Brain microvascular endothelial cell (primary cell): ENCODE measurements around the gene CTAGE9.

Source experiments
- DNase-seq: peaks from one replicate; pipeline ENCODE4 v3.0.0-alpha.2; 2020
- H3K27ac ChIP-seq: fragments of 250-450 bp; sonication (Bioruptor Pico); 2 replicates; pipeline ENCODE4 v1.5.1; 2020; ENCODE audit warnings: mild to moderate bottlenecking, moderate library complexity
- H3K27me3 ChIP-seq: fragments of 250-450 bp; sonication (Bioruptor Pico); replicated peaks from 2 replicates; pipeline ENCODE4 v1.5.1; 2020; ENCODE audit warnings: mild to moderate bottlenecking
- H3K36me3 ChIP-seq: fragments of 250-450 bp; sonication (Bioruptor Pico); replicated peaks from 2 replicates; pipeline ENCODE4 v1.5.1; 2020; ENCODE audit warnings: mild to moderate bottlenecking
- H3K4me3 ChIP-seq: 2 replicates; pipeline ENCODE4 v1.5.1; 2011; ENCODE audit warnings: low read depth, mild to moderate bottlenecking, control low read depth, low read length, moderate library complexity
- in situ Hi-C: cut with HindIII; loops from 2 replicates; pipeline ENCODE4 v1.10.0; 2017; ENCODE audit warnings: low sequenced_read_pairs, low pct_ligation_motif_present
- TF ChIP-seq, protein P1 (sequence below): IDR thresholded peaks from 2 replicates; pipeline ENCODE4 v1.5.1; 2011; ENCODE audit warnings: low read depth, mild to moderate bottlenecking, moderate library complexity, low read length, control low read depth, inconsistent platforms; ENCODE audit errors: missing control alignments

Gene CTAGE9

GRCh38 chr6:131730264-131730663 is 19.4 kb upstream of the CTAGE9 start:
- TF ChIP-seq, protein P1, sequence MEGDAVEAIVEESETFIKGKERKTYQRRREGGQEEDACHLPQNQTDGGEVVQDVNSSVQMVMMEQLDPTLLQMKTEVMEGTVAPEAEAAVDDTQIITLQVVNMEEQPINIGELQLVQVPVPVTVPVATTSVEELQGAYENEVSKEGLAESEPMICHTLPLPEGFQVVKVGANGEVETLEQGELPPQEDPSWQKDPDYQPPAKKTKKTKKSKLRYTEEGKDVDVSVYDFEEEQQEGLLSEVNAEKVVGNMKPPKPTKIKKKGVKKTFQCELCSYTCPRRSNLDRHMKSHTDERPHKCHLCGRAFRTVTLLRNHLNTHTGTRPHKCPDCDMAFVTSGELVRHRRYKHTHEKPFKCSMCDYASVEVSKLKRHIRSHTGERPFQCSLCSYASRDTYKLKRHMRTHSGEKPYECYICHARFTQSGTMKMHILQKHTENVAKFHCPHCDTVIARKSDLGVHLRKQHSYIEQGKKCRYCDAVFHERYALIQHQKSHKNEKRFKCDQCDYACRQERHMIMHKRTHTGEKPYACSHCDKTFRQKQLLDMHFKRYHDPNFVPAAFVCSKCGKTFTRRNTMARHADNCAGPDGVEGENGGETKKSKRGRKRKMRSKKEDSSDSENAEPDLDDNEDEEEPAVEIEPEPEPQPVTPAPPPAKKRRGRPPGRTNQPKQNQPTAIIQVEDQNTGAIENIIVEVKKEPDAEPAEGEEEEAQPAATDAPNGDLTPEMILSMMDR = no peak
- H3K27me3 ChIP-seq = no peaks in the 10 kb centered on the region
- H3K36me3 ChIP-seq = no peaks in the 10 kb centered on the region
- no peak overlapping the region for H3K4me3 ChIP-seq
- DNase-seq = no peak
- no peak overlapping the region for H3K27ac ChIP-seq
- in situ Hi-C loops = no loop called here

DNA sequence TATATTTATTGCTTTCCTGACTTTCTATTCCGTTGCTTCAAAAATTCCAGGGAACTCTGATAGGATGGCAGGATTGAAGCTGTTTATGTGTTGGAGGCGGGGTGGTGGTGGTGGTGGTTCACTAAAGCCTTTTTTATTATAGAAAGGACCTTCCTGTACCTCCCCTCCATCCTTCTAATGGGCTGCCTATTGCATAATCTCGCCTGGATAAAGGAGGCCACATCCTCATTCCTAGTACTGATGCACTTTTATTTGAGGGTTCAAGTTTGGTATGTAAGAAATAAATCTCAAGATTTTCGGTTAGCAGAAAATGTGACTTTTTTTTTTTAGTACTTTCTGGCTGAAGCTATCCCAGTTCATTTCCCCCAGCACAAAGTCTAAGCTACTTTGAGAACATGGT is 18.7 kb upstream of the CTAGE9 start:
- no peak overlapping the region for H3K4me3 ChIP-seq
- TF ChIP-seq, protein P1 = no peak
- no peaks in the 10 kb centered on the region for H3K36me3 ChIP-seq
- in situ Hi-C loops = no loop called here
- H3K27me3 ChIP-seq = no peaks in the 10 kb centered on the region
- H3K27ac ChIP-seq = no peak overlapping the region
- DNase-seq = no peak

DNA sequence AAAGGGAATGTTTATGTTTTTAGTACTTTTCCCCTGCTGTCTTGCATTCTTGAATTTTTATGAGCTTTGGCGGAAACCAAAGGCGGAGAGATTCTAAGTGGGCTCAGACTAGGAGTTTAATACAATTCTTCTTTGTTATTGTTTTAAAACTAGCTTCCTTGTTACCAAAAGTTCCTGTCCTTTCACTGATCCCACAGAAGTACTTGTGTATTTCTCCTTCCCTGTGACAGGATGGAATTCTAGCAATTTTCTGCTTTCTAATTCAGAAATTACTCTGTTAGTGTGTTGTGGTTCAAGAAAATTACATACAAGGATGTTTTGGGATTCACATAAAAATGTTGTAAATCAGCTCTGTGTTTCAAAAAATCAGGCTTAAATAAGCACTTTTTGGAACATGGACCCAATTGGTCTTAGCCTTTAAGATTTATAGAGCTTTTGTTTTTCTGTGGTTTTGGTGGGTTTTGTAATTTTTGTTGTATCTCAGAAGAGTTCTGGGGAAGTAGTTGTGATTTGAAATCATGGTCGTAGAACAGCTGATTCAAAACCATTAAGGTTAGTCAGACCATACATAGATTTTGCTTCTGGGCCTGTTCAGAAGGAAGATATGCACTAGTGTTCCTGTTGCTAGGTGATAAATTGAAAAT is 17.6 kb upstream of the CTAGE9 start:
- DNase-seq = no peak
- H3K4me3 ChIP-seq = no peak overlapping the region
- H3K27ac ChIP-seq = no peak overlapping the region
- TF ChIP-seq, protein P1 = no peak
- in situ Hi-C loops = no loop called here
- H3K27me3 ChIP-seq = no peaks in the 10 kb centered on the region
- H3K36me3 ChIP-seq = no peaks in the 10 kb centered on the region

GRCh38 chr6:131727868-131728267 is 17.1 kb upstream of the CTAGE9 start:
- no peak for DNase-seq
- H3K27me3 ChIP-seq = no peaks in the 10 kb centered on the region
- no peaks in the 10 kb centered on the region for H3K36me3 ChIP-seq
- in situ Hi-C loops = no loop called here
- TF ChIP-seq, protein P1 = no peak
- H3K4me3 ChIP-seq = no peak overlapping the region
- H3K27ac ChIP-seq = no peak overlapping the region

DNA sequence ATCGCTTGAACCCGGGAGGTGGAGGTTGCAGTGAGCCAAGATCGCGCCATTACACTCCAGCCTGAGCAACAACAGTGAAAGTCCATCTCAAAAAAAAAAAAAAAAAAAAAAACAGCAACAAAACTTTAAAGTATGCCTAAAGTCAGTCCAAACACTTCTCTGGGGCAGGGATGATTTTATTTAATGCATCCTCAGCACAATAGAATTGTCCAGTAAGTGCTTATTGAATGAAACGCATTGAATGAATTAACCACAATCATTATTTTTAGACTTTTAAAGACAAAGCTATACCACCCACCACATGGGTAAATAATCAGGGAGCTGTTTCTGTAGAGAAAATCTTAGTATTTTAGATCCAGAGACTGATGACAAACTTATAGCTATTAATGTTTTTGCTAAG is 16.6 kb upstream of the CTAGE9 start:
- no peak for DNase-seq
- no peaks in the 10 kb centered on the region for H3K36me3 ChIP-seq
- TF ChIP-seq, protein P1 = no peak
- H3K27ac ChIP-seq = no peak overlapping the region
- H3K4me3 ChIP-seq = no peak overlapping the region
- in situ Hi-C loops = no loop called here
- H3K27me3 ChIP-seq = no peaks in the 10 kb centered on the region

GRCh38 chr6:131724114-131724513 is 13.3 kb upstream of the CTAGE9 start:
- in situ Hi-C loops = no loop called here
- TF ChIP-seq, protein P1 = no peak

More at GRCh38 chr6:131724114-131724513, 13.3 kb upstream of the CTAGE9 start:
- Histone ChIP-seq H3K36me3 (no peaks in the 10 kb centered on the region), H3K27me3 (no peaks in the 10 kb centered on the region), H3K4me3 (no peak overlapping the region), H3K27ac (no peak overlapping the region)
- DNase-seq = no peak
